GM23338 (cell line): ENCODE results near the gene REG3G.

Experiments
- CTCF ChIP-seq, 2 experiments: fragments of 200-600 bp in 1 of 2; sonication (generic) in 1 of 2; conservative IDR thresholded peaks; 2 replicates each; pipeline versions ENCODE4 v1.5.1 to v1.6.1; 2016 to 2017; ENCODE audit warnings: antibody characterized with exemption in 2 of 2, low read depth in 2 of 2, mild to moderate bottlenecking in 2 of 2, moderate library complexity in 1 of 2
- ETS1 ChIP-seq: IDR thresholded peaks from 2 replicates; pipeline ENCODE4 v1.6.1; 2016; ENCODE audit warnings: antibody characterized with exemption
- EZH2 ChIP-seq: fragments of 200-600 bp; sonication (generic); IDR thresholded peaks from one replicate; pipeline ENCODE4 v1.8.0; 2017; ENCODE audit warnings: antibody characterized with exemption, mild to moderate bottlenecking, low read depth; ENCODE audit not compliant: unreplicated experiment
- EZH2phosphoT487 ChIP-seq: fragments of 200-600 bp; sonication (generic); IDR thresholded peaks from one replicate; pipeline ENCODE4 v1.8.1; 2018; ENCODE audit warnings: antibody characterized with exemption; ENCODE audit not compliant: unreplicated experiment
- POLR2AphosphoS5 ChIP-seq: IDR thresholded peaks from 2 replicates; pipeline ENCODE4 v1.6.1; 2016; ENCODE audit warnings: antibody characterized with exemption, low read depth
- REST ChIP-seq: IDR thresholded peaks from one replicate; pipeline ENCODE4 v1.6.1; 2018; ENCODE audit warnings: antibody characterized with exemption; ENCODE audit not compliant: unreplicated experiment

DNA sequence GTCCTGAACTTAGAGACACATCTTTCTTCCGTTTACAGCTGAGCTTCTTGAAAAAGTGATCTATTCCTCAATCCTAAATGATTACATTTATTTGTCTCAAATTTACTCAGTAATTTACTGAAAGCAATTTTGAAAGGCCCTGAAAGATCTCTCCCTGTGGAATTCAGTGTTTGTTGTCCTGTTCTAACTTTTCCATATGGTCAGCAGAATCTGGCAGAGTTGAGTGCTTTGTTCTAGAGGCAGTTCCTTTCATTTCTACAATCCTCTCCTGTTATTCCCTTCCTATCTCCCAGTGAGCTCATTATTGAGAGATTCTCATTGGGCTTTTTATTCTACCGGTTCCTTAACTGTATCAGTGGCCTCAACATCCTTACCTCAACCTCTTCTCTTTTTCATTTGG lies 36.5 kb upstream of the REG3G start:
- TF ChIP-seq ETS1: no peak
- TF ChIP-seq CTCF (conservative IDR thresholded peaks at IDR 0.05; ENCODE audit: low read depth in 2 of 2): no peak
- TF ChIP-seq POLR2AphosphoS5: no peak
- TF ChIP-seq REST: no peak
- no peak for TF ChIP-seq EZH2phosphoT487
- TF ChIP-seq EZH2: no peak
